ENCODE results near the gene MYO1E.

GRCh38 chr15:59229015-59229414 is 143.7 kb downstream of the MYO1E start:
- TF ChIP-seq, protein P1, sequence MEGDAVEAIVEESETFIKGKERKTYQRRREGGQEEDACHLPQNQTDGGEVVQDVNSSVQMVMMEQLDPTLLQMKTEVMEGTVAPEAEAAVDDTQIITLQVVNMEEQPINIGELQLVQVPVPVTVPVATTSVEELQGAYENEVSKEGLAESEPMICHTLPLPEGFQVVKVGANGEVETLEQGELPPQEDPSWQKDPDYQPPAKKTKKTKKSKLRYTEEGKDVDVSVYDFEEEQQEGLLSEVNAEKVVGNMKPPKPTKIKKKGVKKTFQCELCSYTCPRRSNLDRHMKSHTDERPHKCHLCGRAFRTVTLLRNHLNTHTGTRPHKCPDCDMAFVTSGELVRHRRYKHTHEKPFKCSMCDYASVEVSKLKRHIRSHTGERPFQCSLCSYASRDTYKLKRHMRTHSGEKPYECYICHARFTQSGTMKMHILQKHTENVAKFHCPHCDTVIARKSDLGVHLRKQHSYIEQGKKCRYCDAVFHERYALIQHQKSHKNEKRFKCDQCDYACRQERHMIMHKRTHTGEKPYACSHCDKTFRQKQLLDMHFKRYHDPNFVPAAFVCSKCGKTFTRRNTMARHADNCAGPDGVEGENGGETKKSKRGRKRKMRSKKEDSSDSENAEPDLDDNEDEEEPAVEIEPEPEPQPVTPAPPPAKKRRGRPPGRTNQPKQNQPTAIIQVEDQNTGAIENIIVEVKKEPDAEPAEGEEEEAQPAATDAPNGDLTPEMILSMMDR (IDR thresholded peaks at IDR 0.05), result no peak
- TF ChIP-seq, protein P2, sequence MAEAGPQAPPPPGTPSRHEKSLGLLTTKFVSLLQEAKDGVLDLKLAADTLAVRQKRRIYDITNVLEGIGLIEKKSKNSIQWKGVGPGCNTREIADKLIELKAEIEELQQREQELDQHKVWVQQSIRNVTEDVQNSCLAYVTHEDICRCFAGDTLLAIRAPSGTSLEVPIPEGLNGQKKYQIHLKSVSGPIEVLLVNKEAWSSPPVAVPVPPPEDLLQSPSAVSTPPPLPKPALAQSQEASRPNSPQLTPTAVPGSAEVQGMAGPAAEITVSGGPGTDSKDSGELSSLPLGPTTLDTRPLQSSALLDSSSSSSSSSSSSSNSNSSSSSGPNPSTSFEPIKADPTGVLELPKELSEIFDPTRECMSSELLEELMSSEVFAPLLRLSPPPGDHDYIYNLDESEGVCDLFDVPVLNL (CRISPR knock-in tag; IDR thresholded peaks at IDR 0.05; ENCODE audit: borderline replicate concordance, low read depth), result no peak
- no peak for TF ChIP-seq FOXJ3 (CRISPR knock-in tag; IDR thresholded peaks at IDR 0.05; ENCODE audit: borderline replicate concordance)
- TF ChIP-seq ATF2 (CRISPR knock-in tag; IDR thresholded peaks at IDR 0.05; ENCODE audit: borderline replicate concordance, low read depth), result no peak
- no peak for TF ChIP-seq NFATC4 (CRISPR knock-in tag; IDR thresholded peaks at IDR 0.05)
